Measurements from ENCODE around the gene MCTP1. TPM values are rescaled to one million over a fixed set of nuclear protein-coding genes. Genes with fewer than 3 reads are reported as not detected.

The MCTP1 gene
- total and polyA plus RNA-seq, 2 donors from 2014 or later: 1.4 to 19.3 TPM

GRCh38 chr5:95194856-95195255, 90.0 kb downstream of the MCTP1 start:
- DNase-seq (no peak), FAIRE-seq (no peak)
- no peak for TF ChIP-seq CTCF (IDR thresholded peaks at IDR 0.05; ENCODE audit: borderline replicate concordance, extremely low read depth, insufficient read depth)
- H3K4me3 ChIP-seq (ENCODE audit: low read length in 3 of 3): no peak overlapping the region
- H3K27ac ChIP-seq (ENCODE audit: low read depth in 2 of 2, low read length in 2 of 2): no peak overlapping the region
- H3K9me3 ChIP-seq (ENCODE audit: control insufficient read depth in 2 of 3, insufficient read depth in 1 of 3, low read length in 3 of 3): no peaks in the 10 kb centered on the region
- no peaks in the 10 kb centered on the region for H3K27me3 ChIP-seq (ENCODE audit: control insufficient read depth, insufficient read depth, low read length)
- H3K4me1 ChIP-seq (ENCODE audit: control insufficient read depth in 2 of 3, insufficient read depth in 2 of 3, low read depth in 1 of 3, low read length in 3 of 3): no peaks in the 10 kb centered on the region
- H3K36me3 ChIP-seq (ENCODE audit: control insufficient read depth in 2 of 3, insufficient read depth in 3 of 3, low read length in 3 of 3): no peaks in the 10 kb centered on the region
- H3K9ac ChIP-seq (ENCODE audit: low read length in 3 of 3): no peak overlapping the region
- intact Hi-C loops (cut with DNase I): no loop called here

- Histone ChIP-seq H3K9me3 (ENCODE audit: control insufficient read depth in 2 of 3, insufficient read depth in 1 of 3, low read length in 3 of 3) (no peaks in the 10 kb centered on the region), H3K36me3 (ENCODE audit: control insufficient read depth in 2 of 3, insufficient read depth in 3 of 3, low read length in 3 of 3) (no peaks in the 10 kb centered on the region), H3K27ac (ENCODE audit: low read depth in 2 of 2, low read length in 2 of 2) (no peak overlapping the region), H3K4me3 (ENCODE audit: low read length in 3 of 3) (no peak overlapping the region), H3K4me1 (ENCODE audit: control insufficient read depth in 2 of 3, insufficient read depth in 2 of 3, low read depth in 1 of 3, low read length in 3 of 3) (no peaks in the 10 kb centered on the region), H3K27me3 (ENCODE audit: control insufficient read depth, insufficient read depth, low read length) (no peaks in the 10 kb centered on the region), H3K9ac (ENCODE audit: low read length in 3 of 3) (no peak overlapping the region)
- DNase-seq (no peak), FAIRE-seq (no peak)
- no peak for TF ChIP-seq CTCF (IDR thresholded peaks at IDR 0.05; ENCODE audit: borderline replicate concordance, extremely low read depth, insufficient read depth)
- intact Hi-C loops (cut with DNase I): no loop called here
Measured at GRCh38 chr5:95191330-95191729, 93.6 kb downstream of the MCTP1 start.

GRCh38 chr5:95184924-95185323, 100.0 kb downstream of the MCTP1 start:
- H3K4me3 ChIP-seq (ENCODE audit: low read length in 3 of 3): no peak overlapping the region
- no peak overlapping the region for H3K9ac ChIP-seq (ENCODE audit: low read length in 3 of 3)
- H3K36me3 ChIP-seq (ENCODE audit: control insufficient read depth in 2 of 3, insufficient read depth in 3 of 3, low read length in 3 of 3): no peaks in the 10 kb centered on the region
- no peak overlapping the region for H3K27ac ChIP-seq (ENCODE audit: low read depth in 2 of 2, low read length in 2 of 2)
- no peaks in the 10 kb centered on the region for H3K9me3 ChIP-seq (ENCODE audit: control insufficient read depth in 2 of 3, insufficient read depth in 1 of 3, low read length in 3 of 3)
- H3K4me1 ChIP-seq (ENCODE audit: control insufficient read depth in 2 of 3, insufficient read depth in 2 of 3, low read depth in 1 of 3, low read length in 3 of 3): no peaks in the 10 kb centered on the region
- no peaks in the 10 kb centered on the region for H3K27me3 ChIP-seq (ENCODE audit: control insufficient read depth, insufficient read depth, low read length)
- FAIRE-seq: no peak
- intact Hi-C loops (cut with DNase I): no loop called here
- no peak for TF ChIP-seq CTCF (IDR thresholded peaks at IDR 0.05; ENCODE audit: borderline replicate concordance, extremely low read depth, insufficient read depth)
- no peak for DNase-seq

GRCh38 chr5:95181644-95182043, 103.2 kb downstream of the MCTP1 start:
- Histone ChIP-seq H3K36me3 (ENCODE audit: control insufficient read depth in 2 of 3, insufficient read depth in 3 of 3, low read length in 3 of 3) (no peaks in the 10 kb centered on the region), H3K4me1 (ENCODE audit: control insufficient read depth in 2 of 3, insufficient read depth in 2 of 3, low read depth in 1 of 3, low read length in 3 of 3) (no peaks in the 10 kb centered on the region), H3K27ac (ENCODE audit: low read depth in 2 of 2, low read length in 2 of 2) (no peak overlapping the region), H3K9ac (ENCODE audit: low read length in 3 of 3) (no peak overlapping the region), H3K9me3 (ENCODE audit: control insufficient read depth in 2 of 3, insufficient read depth in 1 of 3, low read length in 3 of 3) (no peaks in the 10 kb centered on the region), H3K27me3 (ENCODE audit: control insufficient read depth, insufficient read depth, low read length) (no peaks in the 10 kb centered on the region), H3K4me3 (ENCODE audit: low read length in 3 of 3) (no peak overlapping the region)
- TF ChIP-seq CTCF (IDR thresholded peaks at IDR 0.05; ENCODE audit: borderline replicate concordance, extremely low read depth, insufficient read depth): no peak
- FAIRE-seq (no peak), DNase-seq (no peak)
- intact Hi-C loops (cut with DNase I): no loop called here

Measured in kidney (tissue), 14 donors.